Osteoblast (primary cell): ENCODE data around the gene SLC41A3. TPM values are rescaled to one million over a fixed set of nuclear protein-coding genes. Genes with fewer than 3 reads are reported as not detected.

Experiments
- DNase-seq: peaks from one replicate; pipeline ENCODE4 v3.0.0; 2011; ENCODE audit warnings: low spot score, mixed read lengths; ENCODE audit not compliant: insufficient read length; ENCODE audit errors: missing footprints
- H2AFZ ChIP-seq: 2 replicates; pipeline ENCODE4 v1.6.0; 2011; ENCODE audit warnings: mild to moderate bottlenecking, low read length
- H3K27ac ChIP-seq: 2 replicates; pipeline ENCODE4 v1.5.1; 2011; ENCODE audit warnings: mild to moderate bottlenecking, low read depth, low read length, moderate library complexity
- H3K27me3 ChIP-seq: 2 replicates; pipeline ENCODE4 v1.6.0; 2012; ENCODE audit warnings: mild to moderate bottlenecking, control low read depth, inconsistent platforms, low read length, moderate library complexity; ENCODE audit not compliant: insufficient read depth
- H3K36me3 ChIP-seq: 2 replicates; pipeline ENCODE4 v1.5.1; 2011; ENCODE audit warnings: mild to moderate bottlenecking, low read length, control low read depth, moderate library complexity; ENCODE audit not compliant: insufficient read depth
- H3K4me1 ChIP-seq: 2 replicates; pipeline ENCODE4 v1.5.1; 2011; ENCODE audit warnings: mild to moderate bottlenecking, low read length, control low read depth, moderate library complexity; ENCODE audit not compliant: insufficient read depth
- H3K4me2 ChIP-seq: 2 replicates; pipeline ENCODE4 v1.6.0; 2011; ENCODE audit warnings: mild to moderate bottlenecking, low read length; ENCODE audit not compliant: insufficient read depth
- H3K4me3 ChIP-seq: fragments of 200-600 bp; sonication (generic); 3 replicates; pipeline ENCODE4 v1.5.1; 2012; ENCODE audit warnings: mild to moderate bottlenecking, low read length, inconsistent platforms; ENCODE audit not compliant: insufficient read depth
- H3K79me2 ChIP-seq: 2 replicates; pipeline ENCODE4 v1.6.0; 2012; ENCODE audit warnings: mild to moderate bottlenecking, low read length, control low read depth, inconsistent platforms; ENCODE audit not compliant: insufficient read depth
- H3K9me3 ChIP-seq: 2 replicates; pipeline ENCODE4 v1.5.1; 2011; ENCODE audit warnings: low read depth, low read length, control low read depth
- H4K20me1 ChIP-seq: 2 replicates; pipeline ENCODE4 v1.6.0; 2012; ENCODE audit warnings: mild to moderate bottlenecking, low read length, control low read depth; ENCODE audit not compliant: insufficient read depth
- total RNA-seq: library from RNA; depleted of rRNA; stranded (reverse); fragments of >200 nt; gene quantifications from 2 replicates; pipeline ENCODE4 v1.2.3, GENCODE V29; 2012
- TF ChIP-seq, protein P1 (sequence below): IDR thresholded peaks from 2 replicates; pipeline ENCODE4 v1.5.1; 2011; ENCODE audit warnings: mild to moderate bottlenecking, low read depth, low read length, moderate library complexity; ENCODE audit errors: extremely low read depth

The SLC41A3 gene
- total RNA-seq, 1 donor: 59.4 TPM

DNA sequence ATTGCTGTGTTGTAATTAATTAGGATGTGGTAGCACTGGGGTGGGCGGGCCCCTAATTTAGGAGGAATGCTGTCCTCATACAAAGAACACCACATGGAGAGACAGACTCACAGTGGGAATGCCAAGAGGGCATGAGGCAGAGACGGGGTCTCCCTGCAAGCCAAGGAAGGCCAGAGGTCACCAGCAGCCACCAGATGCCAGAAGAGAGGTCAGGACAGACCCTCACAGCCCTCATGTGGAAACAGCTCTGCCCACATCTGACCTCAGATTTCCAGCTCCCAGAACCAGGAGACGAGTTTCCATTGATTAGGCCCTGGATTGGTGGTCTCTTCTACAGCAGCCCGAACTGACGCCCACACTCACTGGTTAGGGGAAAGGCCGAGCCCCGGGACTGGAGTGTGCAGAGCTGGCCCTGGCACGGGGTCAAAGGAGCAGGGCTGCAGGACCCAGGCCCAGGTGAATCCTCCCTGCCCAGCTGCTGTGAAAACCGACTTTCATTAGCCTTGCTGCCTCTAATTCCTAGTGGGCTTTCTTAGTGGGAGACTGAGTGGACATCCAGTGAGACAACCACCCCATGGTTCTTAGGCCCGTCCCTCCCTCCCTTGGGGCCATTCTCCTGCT, 43.0 kb upstream of the SLC41A3 start:
- Histone ChIP-seq H2AFZ (no peak overlapping the region), H3K27ac (no peak overlapping the region)
- DNase-seq: no peak

DNA sequence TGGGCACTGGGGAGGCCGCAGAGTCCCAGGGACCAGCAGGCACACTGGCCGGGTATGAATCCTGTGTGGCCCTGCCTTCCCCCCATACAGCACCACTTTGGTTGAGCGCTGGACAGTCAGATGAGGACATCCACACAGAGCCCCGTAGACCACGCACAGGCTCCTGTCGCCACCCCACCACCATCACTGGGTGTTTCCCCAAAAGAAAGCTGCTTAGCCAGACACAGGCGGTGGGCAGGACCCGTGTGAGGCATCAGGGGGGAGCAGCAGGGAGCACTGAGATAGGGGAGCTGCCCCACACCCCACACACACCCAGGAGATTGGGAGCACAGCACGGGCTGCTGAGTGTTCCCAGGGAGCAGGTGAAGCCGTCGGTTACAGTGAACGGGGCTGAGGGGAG, 42.4 kb upstream of the SLC41A3 start:
- Histone ChIP-seq H3K36me3 (no peaks in the 10 kb centered on the region), H3K27ac (no peak overlapping the region), H2AFZ (no peak overlapping the region), H3K4me2 (no peak overlapping the region), H3K4me3 (no peak overlapping the region), H3K4me1 (no peaks in the 10 kb centered on the region), H4K20me1 (no peaks in the 10 kb centered on the region), H3K27me3 (peaks cover 16% of the 10 kb centered on the region), H3K79me2 (no peaks in the 10 kb centered on the region), H3K9me3 (no peaks in the 10 kb centered on the region)
- DNase-seq: no peak
- TF ChIP-seq, protein P1, sequence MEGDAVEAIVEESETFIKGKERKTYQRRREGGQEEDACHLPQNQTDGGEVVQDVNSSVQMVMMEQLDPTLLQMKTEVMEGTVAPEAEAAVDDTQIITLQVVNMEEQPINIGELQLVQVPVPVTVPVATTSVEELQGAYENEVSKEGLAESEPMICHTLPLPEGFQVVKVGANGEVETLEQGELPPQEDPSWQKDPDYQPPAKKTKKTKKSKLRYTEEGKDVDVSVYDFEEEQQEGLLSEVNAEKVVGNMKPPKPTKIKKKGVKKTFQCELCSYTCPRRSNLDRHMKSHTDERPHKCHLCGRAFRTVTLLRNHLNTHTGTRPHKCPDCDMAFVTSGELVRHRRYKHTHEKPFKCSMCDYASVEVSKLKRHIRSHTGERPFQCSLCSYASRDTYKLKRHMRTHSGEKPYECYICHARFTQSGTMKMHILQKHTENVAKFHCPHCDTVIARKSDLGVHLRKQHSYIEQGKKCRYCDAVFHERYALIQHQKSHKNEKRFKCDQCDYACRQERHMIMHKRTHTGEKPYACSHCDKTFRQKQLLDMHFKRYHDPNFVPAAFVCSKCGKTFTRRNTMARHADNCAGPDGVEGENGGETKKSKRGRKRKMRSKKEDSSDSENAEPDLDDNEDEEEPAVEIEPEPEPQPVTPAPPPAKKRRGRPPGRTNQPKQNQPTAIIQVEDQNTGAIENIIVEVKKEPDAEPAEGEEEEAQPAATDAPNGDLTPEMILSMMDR: no peak

More for the DNA sequence above, 43.0 kb upstream of the SLC41A3 start:
- Histone ChIP-seq H3K79me2 (no peaks in the 10 kb centered on the region), H3K27me3 (peaks cover 11% of the 10 kb centered on the region), H3K4me1 (no peaks in the 10 kb centered on the region), H3K4me2 (no peak overlapping the region), H3K36me3 (no peaks in the 10 kb centered on the region), H3K4me3 (no peak overlapping the region), H3K9me3 (no peaks in the 10 kb centered on the region), H4K20me1 (no peaks in the 10 kb centered on the region)
- TF ChIP-seq, protein P1: no peak

- H4K20me1 ChIP-seq: no peaks in the 10 kb centered on the region
- no peak overlapping the region for H3K4me2 ChIP-seq
- peaks cover 21% of the 10 kb centered on the region for H3K27me3 ChIP-seq
- H3K79me2 ChIP-seq: no peaks in the 10 kb centered on the region
- H3K36me3 ChIP-seq: no peaks in the 10 kb centered on the region
- no peak for DNase-seq
- no peak overlapping the region for H3K4me3 ChIP-seq
- TF ChIP-seq, protein P1: no peak
- no peak overlapping the region for H3K27ac ChIP-seq
- no peaks in the 10 kb centered on the region for H3K9me3 ChIP-seq
- no peaks in the 10 kb centered on the region for H3K4me1 ChIP-seq
- H2AFZ ChIP-seq: no peak overlapping the region
Measured at GRCh38 chr3:126125781-126126251, 41.9 kb upstream of the SLC41A3 start.

- H3K27me3 ChIP-seq: peaks cover 22% of the 10 kb centered on the region
- no peak overlapping the region for H3K4me3 ChIP-seq
- no peaks in the 10 kb centered on the region for H4K20me1 ChIP-seq
- TF ChIP-seq, protein P1: no peak
- no peak overlapping the region for H3K27ac ChIP-seq
- DNase-seq: no peak
- no peaks in the 10 kb centered on the region for H3K79me2 ChIP-seq
- H3K9me3 ChIP-seq: no peaks in the 10 kb centered on the region
- H3K4me1 ChIP-seq: no peaks in the 10 kb centered on the region
- no peak overlapping the region for H3K4me2 ChIP-seq
- no peak overlapping the region for H2AFZ ChIP-seq
- H3K36me3 ChIP-seq: no peaks in the 10 kb centered on the region
Measured at GRCh38 chr3:126125341-126125740, 41.4 kb upstream of the SLC41A3 start.
